ENCODE data around the gene PCOLCE2.

PCOLCE2 gene, protein sequence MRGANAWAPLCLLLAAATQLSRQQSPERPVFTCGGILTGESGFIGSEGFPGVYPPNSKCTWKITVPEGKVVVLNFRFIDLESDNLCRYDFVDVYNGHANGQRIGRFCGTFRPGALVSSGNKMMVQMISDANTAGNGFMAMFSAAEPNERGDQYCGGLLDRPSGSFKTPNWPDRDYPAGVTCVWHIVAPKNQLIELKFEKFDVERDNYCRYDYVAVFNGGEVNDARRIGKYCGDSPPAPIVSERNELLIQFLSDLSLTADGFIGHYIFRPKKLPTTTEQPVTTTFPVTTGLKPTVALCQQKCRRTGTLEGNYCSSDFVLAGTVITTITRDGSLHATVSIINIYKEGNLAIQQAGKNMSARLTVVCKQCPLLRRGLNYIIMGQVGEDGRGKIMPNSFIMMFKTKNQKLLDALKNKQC

DNA sequence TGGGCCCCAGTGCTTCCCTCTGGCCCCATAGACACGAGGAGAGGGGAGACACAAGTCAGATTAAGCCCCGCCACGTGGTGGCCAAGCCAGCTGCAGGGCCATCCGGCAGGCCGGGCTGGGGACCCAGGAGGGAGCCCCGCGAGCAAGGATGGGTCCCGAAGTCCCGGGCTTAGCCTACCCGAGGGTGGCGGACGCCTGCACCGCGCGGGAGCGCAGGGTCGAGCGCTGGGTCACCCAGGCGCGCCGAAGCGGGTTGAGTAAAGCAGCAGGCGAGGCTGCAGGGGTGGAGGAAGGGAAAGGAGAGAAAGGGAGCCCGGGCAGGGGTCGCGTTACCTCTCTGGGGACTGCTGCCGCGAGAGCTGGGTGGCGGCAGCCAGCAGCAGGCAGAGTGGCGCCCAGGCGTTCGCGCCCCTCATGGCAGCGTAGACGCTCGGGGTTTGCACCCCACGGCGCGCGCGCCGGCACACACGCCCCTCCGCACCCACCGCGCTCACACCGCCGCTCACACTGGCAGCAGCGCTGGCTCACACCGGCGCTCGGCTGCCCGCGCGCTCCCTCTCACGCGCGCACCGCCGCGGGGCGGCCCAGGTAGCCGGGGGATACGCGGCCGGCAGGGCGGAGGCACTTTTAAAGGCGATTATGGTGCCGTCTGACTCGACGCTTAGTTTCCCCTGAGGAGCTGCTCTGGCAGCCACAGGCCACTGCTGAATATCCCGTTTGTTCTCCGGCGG, at the start of gene PCOLCE2:
Gene PCOLCE2, minus strand, starts transcription at position 603 of the 731 bp plus-strand sequence. Its CDS starts 187 bp downstream, at position 416.
- peak; percentile 56 for ATAC-seq

DNA sequence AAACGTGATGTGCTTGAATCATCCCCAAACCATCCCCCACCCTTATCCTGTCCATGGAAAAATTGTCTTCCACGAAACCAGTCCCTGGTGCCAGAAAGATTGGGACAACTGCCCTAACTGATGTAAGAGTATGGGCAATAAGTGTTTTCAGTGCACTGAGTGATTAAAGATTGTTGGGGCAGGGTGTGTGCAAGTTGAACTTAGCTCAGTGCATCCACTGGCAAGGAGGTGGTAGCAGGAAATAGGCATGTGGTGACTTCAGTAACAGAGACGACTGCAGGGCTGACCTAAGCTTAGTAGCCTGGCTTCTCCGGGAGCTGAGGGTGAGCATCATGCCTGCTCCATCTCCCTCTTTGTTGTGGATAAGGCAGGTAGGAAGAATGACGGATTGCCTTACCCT, 47.1 kb upstream of the PCOLCE2 start:
- ATAC-seq: no peak
- Mint-ChIP-seq H3K36me3 (no peaks in the 10 kb centered on the region), H3K4me3 (no peak overlapping the region), H3K4me1 (no peaks in the 10 kb centered on the region), H3K27ac (no peak overlapping the region), H3K9me3 (no peaks in the 10 kb centered on the region), H3K27me3 (no peaks in the 10 kb centered on the region)

More for the DNA sequence above, at the start of gene PCOLCE2:
- Mint-ChIP-seq H3K4me3 (peak within 1 kb of the TSS; percentile 70), H3K27me3 (peaks cover 52% of the 10 kb centered on the region), H3K27ac (no peak within 1 kb of the TSS), H3K36me3 (no peaks in the 10 kb centered on the region), H3K4me1 (peaks cover 7% of the 10 kb centered on the region), H3K9me3 (no peaks in the 10 kb centered on the region)

DNA sequence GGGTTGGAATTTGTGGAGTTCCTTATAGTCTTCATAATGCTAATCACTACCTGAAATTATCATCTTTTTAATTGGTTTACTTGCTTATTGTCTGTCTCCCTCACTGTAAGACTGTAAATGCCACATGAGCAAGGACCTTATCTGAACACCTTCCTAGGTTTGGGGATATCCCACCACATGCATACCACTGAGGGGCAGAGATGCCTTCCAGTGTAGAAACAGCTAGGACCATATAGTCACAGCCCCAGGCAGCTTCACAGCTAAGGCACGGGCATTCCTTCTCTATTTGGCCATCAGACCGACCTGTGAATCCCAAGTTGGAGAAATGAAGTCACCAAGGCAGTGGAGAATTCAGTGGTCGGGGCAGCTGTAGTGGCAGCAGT, 46.0 kb upstream of the PCOLCE2 start:
- Mint-ChIP-seq H3K4me1 (no peaks in the 10 kb centered on the region), H3K27ac (no peak overlapping the region), H3K4me3 (no peak overlapping the region), H3K9me3 (no peaks in the 10 kb centered on the region), H3K27me3 (no peaks in the 10 kb centered on the region), H3K36me3 (no peaks in the 10 kb centered on the region)
- no peak for ATAC-seq

- Mint-ChIP-seq H3K9me3 (no peaks in the 10 kb centered on the region), H3K4me1 (no peaks in the 10 kb centered on the region)
These were observed 45.4 kb upstream of the PCOLCE2 start for GRCh38 chr3:142934128-142934886.

GRCh38 chr3:142931222-142931621, 42.3 kb upstream of the PCOLCE2 start:
- no peaks in the 10 kb centered on the region for H3K4me1 Mint-ChIP-seq
- peak; percentile 74 for ATAC-seq
- no peaks in the 10 kb centered on the region for H3K36me3 Mint-ChIP-seq
- H3K9me3 Mint-ChIP-seq: no peaks in the 10 kb centered on the region
- no peak overlapping the region for H3K27ac Mint-ChIP-seq
- peaks cover 13% of the 10 kb centered on the region for H3K27me3 Mint-ChIP-seq
- H3K4me3 Mint-ChIP-seq: no peak overlapping the region

More at GRCh38 chr3:142934128-142934886, 45.4 kb upstream of the PCOLCE2 start:
- Mint-ChIP-seq H3K27me3 (no peaks in the 10 kb centered on the region), H3K4me3 (no peak overlapping the region), H3K36me3 (no peaks in the 10 kb centered on the region), H3K27ac (no peak overlapping the region)
- no peak for ATAC-seq

DNA sequence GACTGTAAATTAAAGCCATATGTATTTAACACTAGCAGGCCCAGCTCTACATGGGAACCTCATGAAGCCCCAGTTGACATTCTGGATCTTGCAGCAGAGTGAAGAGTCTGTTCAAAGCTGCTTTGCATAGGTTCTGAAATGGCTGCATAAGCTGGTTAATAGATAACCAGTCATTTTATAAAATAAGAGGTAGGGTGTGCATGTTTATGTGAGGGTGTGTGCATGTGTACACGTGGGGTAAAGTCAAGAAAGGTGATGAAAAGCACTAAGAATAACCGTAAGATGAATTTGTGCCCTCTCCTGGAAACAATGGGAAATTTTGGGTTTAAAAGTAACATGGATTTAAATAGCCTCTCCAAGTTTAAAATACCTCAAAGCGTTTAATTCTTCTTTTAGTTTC, 41.6 kb upstream of the PCOLCE2 start:
- Mint-ChIP-seq H3K4me1 (no peaks in the 10 kb centered on the region), H3K27ac (no peak overlapping the region), H3K36me3 (no peaks in the 10 kb centered on the region), H3K27me3 (peaks cover 21% of the 10 kb centered on the region), H3K4me3 (no peak overlapping the region), H3K9me3 (no peaks in the 10 kb centered on the region)
- no peak for ATAC-seq

DNA sequence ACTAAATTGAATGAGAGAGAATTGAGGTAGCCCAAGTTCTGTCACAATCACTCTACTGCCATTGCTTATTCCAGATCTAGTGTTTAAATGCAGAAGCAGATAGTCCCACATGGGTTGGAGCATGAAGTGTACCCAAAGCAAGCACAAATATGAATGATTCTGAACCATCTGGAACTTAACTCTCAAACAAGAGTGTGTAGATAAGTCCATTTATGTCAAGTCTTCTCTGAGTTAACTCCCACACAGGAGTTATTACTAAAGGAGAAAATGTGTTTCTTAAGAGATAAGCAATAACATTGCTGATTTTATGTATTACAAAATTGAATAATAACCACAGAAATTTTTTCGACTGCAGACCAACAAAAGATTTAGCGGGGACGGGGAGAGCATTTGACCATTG, 41.0 kb upstream of the PCOLCE2 start:
- Mint-ChIP-seq H3K27me3 (peaks cover 27% of the 10 kb centered on the region), H3K4me3 (no peak overlapping the region), H3K27ac (no peak overlapping the region), H3K4me1 (no peaks in the 10 kb centered on the region), H3K9me3 (no peaks in the 10 kb centered on the region), H3K36me3 (no peaks in the 10 kb centered on the region)
- no peak for ATAC-seq

DNA sequence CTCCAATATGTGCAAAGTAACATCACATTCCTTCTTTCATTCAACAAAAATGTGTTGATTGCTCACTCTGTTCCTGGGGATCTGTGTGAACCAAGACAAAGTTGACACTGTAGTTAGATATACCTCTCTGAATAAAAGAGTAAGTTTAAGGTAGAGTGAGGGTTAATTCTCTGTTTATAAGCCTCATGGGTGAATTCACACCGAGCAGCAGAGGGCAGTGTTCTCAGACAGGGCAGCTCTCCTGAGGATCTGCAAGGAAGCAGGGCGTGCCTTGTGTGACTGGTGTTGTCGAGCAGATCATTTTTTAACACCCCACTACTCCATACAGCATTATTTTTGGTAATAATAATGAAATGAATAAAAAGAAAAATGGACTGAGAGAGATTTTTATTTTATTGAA, 40.2 kb upstream of the PCOLCE2 start:
- no peaks in the 10 kb centered on the region for H3K36me3 Mint-ChIP-seq
- H3K4me1 Mint-ChIP-seq: no peaks in the 10 kb centered on the region
- H3K4me3 Mint-ChIP-seq: no peak overlapping the region
- H3K9me3 Mint-ChIP-seq: peaks cover 5% of the 10 kb centered on the region
- no peak for ATAC-seq
- H3K27me3 Mint-ChIP-seq: peaks cover 35% of the 10 kb centered on the region
- no peak overlapping the region for H3K27ac Mint-ChIP-seq

DNA sequence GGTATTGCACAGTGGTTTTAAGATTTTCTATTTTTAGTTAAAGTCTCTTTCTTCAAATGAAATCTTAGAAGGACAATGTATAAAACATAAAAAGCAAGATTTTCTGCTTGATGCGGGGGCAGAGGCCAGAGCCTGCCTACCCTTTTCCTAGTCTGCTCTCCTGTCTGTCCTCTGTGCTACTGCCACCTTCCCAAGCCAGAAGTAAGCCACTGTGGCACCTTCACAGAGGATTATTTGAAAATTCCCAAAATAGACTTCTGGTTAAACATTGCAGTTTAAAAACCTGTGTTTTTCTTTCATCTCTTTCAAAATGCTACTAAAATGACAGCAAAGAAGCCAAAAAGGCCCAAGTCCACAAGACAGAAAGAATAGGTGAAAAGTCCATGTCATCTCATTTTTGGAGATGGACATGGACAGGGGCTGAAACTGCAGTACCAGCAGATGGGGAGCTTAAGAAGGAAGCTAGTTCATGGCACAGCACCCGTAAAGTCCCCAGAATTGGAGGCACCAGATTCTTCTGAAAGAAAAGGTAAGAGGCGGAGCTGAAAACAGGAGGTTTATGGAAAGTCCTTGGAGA, 37.6 kb upstream of the PCOLCE2 start:
- Mint-ChIP-seq H3K27ac (no peak overlapping the region), H3K4me1 (no peaks in the 10 kb centered on the region), H3K9me3 (peaks cover 8% of the 10 kb centered on the region), H3K36me3 (no peaks in the 10 kb centered on the region), H3K4me3 (no peak overlapping the region), H3K27me3 (peaks cover 61% of the 10 kb centered on the region)
- no peak for ATAC-seq

DNA sequence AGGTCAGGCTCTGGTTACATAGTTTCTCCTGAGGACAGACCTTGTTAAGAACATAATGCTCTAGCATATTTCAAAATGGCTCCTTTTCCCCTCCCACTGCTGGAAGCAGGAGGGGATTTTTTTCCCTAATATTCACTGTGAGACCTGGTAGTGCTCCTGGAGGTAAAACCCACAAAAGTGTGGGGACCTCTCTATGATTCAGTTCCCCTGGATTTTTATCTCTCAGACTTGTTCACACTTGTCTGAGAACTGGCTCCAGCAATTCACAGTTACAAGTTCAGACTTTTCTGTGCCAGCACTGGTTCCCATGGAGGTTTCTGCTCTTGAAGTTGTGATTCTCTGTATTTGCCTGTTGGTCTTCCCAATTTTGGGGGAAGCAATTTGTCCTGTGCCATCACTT, 36.3 kb upstream of the PCOLCE2 start:
- Mint-ChIP-seq H3K27ac (no peak overlapping the region), H3K4me3 (no peak overlapping the region), H3K36me3 (no peaks in the 10 kb centered on the region), H3K27me3 (peaks cover 62% of the 10 kb centered on the region), H3K9me3 (peaks cover 8% of the 10 kb centered on the region), H3K4me1 (no peaks in the 10 kb centered on the region)
- ATAC-seq: no peak

GRCh38 chr3:142923694-142924093, 34.8 kb upstream of the PCOLCE2 start:
- no peaks in the 10 kb centered on the region for H3K36me3 Mint-ChIP-seq
- H3K27ac Mint-ChIP-seq: no peak overlapping the region
- peaks cover 8% of the 10 kb centered on the region for H3K9me3 Mint-ChIP-seq
- peaks cover 62% of the 10 kb centered on the region for H3K27me3 Mint-ChIP-seq
- no peak overlapping the region for H3K4me3 Mint-ChIP-seq
- H3K4me1 Mint-ChIP-seq: no peaks in the 10 kb centered on the region
- ATAC-seq: no peak

- Mint-ChIP-seq H3K4me3 (no peak overlapping the region), H3K9me3 (no peaks in the 10 kb centered on the region), H3K27ac (no peak overlapping the region), H3K36me3 (no peaks in the 10 kb centered on the region), H3K27me3 (peaks cover 2% of the 10 kb centered on the region), H3K4me1 (no peaks in the 10 kb centered on the region)
- ATAC-seq: no peak
These were observed 27.7 kb upstream of the PCOLCE2 start for GRCh38 chr3:142916605-142917004.

DNA sequence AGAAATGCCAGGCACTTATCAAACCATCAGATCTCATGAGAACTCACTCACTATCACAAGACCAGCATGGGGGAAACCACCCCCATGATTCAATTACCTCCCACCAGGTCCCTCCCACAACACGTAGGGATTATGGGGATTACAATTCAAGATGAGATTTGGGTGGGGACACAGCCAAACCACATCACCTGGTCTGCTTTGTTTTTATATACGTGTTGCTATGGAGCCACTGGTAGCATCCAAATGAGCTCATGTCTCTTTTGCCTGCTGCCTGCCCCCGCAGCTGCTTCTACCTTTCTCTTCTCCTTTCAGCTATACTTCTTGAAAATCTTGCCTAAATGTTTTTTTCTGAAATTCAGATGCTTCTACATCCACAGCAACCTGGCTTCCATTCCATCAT, 26.8 kb upstream of the PCOLCE2 start:
- Mint-ChIP-seq H3K27ac (no peak overlapping the region), H3K36me3 (no peaks in the 10 kb centered on the region), H3K4me3 (no peak overlapping the region), H3K4me1 (no peaks in the 10 kb centered on the region), H3K27me3 (no peaks in the 10 kb centered on the region), H3K9me3 (no peaks in the 10 kb centered on the region)
- ATAC-seq: no peak

- Mint-ChIP-seq H3K9me3 (no peaks in the 10 kb centered on the region), H3K27ac (no peak overlapping the region), H3K36me3 (no peaks in the 10 kb centered on the region), H3K27me3 (no peaks in the 10 kb centered on the region), H3K4me1 (no peaks in the 10 kb centered on the region), H3K4me3 (no peak overlapping the region)
- no peak for ATAC-seq
These were observed 25.5 kb upstream of the PCOLCE2 start for GRCh38 chr3:142914286-142914811.

GRCh38 chr3:142913432-142913831, 24.5 kb upstream of the PCOLCE2 start:
- no peak overlapping the region for H3K4me3 Mint-ChIP-seq
- H3K9me3 Mint-ChIP-seq: no peaks in the 10 kb centered on the region
- no peaks in the 10 kb centered on the region for H3K4me1 Mint-ChIP-seq
- H3K27me3 Mint-ChIP-seq: no peaks in the 10 kb centered on the region
- no peak overlapping the region for H3K27ac Mint-ChIP-seq
- ATAC-seq: no peak
- no peaks in the 10 kb centered on the region for H3K36me3 Mint-ChIP-seq
